Measurements from ENCODE around the gene HGD. TPM values are rescaled to one million over a fixed set of nuclear protein-coding genes. Genes with fewer than 3 reads are reported as not detected.

The HGD gene
- total RNA-seq, 2 experiments from 2014 or later = 0.19 TPM; not detected in 1

- BruUV-seq (replicated peaks) = no TSS peak
These were observed 35.1 kb downstream of the HGD start for GRCh38 chr3:120646771-120647432.

GRCh38 chr3:120645083-120645845 lies 36.8 kb downstream of the HGD start:
- Histone ChIP-seq H4K20me1 (ENCODE audit: insufficient read depth, low read length) (no peaks in the 10 kb centered on the region), H3K36me3 (ENCODE audit: insufficient read depth, low read length) (no peaks in the 10 kb centered on the region), H3K4me3 (ENCODE audit: low read depth, low read length, poor library complexity, severe bottlenecking) (no peak overlapping the region), H3K9me3 (ENCODE audit: low read length) (no peaks in the 10 kb centered on the region), H3K27ac (ENCODE audit: low read depth, low read length, poor library complexity, severe bottlenecking) (no peak overlapping the region), H3K9me2 (ENCODE audit: insufficient read depth, low read length) (no peaks in the 10 kb centered on the region), H3K79me2 (ENCODE audit: insufficient read depth, low read depth, low read length) (no peaks in the 10 kb centered on the region), H2AFZ (ENCODE audit: low read length) (no peak overlapping the region), H3K4me2 (ENCODE audit: low read length) (no peak overlapping the region), H3K4me1 (ENCODE audit: insufficient read depth, low read length, poor library complexity, severe bottlenecking) (no peaks in the 10 kb centered on the region)
- BruUV-seq (replicated peaks) = no TSS peak
- DNase-seq (ENCODE audit: low spot score) = no peak
- POLR2A ChIA-PET = no interaction called here
- TF ChIP-seq CTCF (conservative IDR thresholded peaks at IDR 0.05; ENCODE audit: low read length) (no peak), EZH2phosphoT487 (IDR thresholded peaks at IDR 0.05; ENCODE audit: borderline replicate concordance, low read depth, low read length) (no peak)
- intact Hi-C loops (cut with micrococcal nuclease; ENCODE audit: unreplicated experiment) = no loop called here
- CTCF ChIA-PET (ENCODE audit: unreplicated experiment) = no interaction called here

More at GRCh38 chr3:120646771-120647432, 35.1 kb downstream of the HGD start:
- ChIA-PET CTCF (ENCODE audit: unreplicated experiment) (no interaction called here), POLR2A (interaction anchor here (0.9 kb wide), 1 partner anchor 9 kb away, joined by 3 read pairs; no protein-coding TSS in a partner anchor)
- Histone ChIP-seq H3K4me2 (ENCODE audit: low read length) (no peak overlapping the region), H3K79me2 (ENCODE audit: insufficient read depth, low read depth, low read length) (no peaks in the 10 kb centered on the region), H3K4me3 (ENCODE audit: low read depth, low read length, poor library complexity, severe bottlenecking) (no peak overlapping the region), H3K36me3 (ENCODE audit: insufficient read depth, low read length) (no peaks in the 10 kb centered on the region), H3K9me3 (ENCODE audit: low read length) (no peaks in the 10 kb centered on the region), H2AFZ (ENCODE audit: low read length) (no peak overlapping the region), H3K9me2 (ENCODE audit: insufficient read depth, low read length) (no peaks in the 10 kb centered on the region), H4K20me1 (ENCODE audit: insufficient read depth, low read length) (no peaks in the 10 kb centered on the region), H3K27ac (ENCODE audit: low read depth, low read length, poor library complexity, severe bottlenecking) (no peak overlapping the region), H3K4me1 (ENCODE audit: insufficient read depth, low read length, poor library complexity, severe bottlenecking) (no peaks in the 10 kb centered on the region)
- no peak for DNase-seq (ENCODE audit: low spot score)
- TF ChIP-seq CTCF (conservative IDR thresholded peaks at IDR 0.05; ENCODE audit: low read length) (no peak), EZH2phosphoT487 (IDR thresholded peaks at IDR 0.05; ENCODE audit: borderline replicate concordance, low read depth, low read length) (no peak)
- intact Hi-C loops (cut with micrococcal nuclease; ENCODE audit: unreplicated experiment) = no loop called here
